Neural cell (in vitro differentiated cells): Measurements from ENCODE around the gene FBXO21. TPM values are rescaled to one million over a fixed set of nuclear protein-coding genes. Genes with fewer than 3 reads are reported as not detected.
"Not testable (repeated sequence)": the region's sequence is repeated elsewhere in the genome, so short reads cannot be mapped to it uniquely, and the experiment has no call there.

Experiments used
- H2AFZ ChIP-seq: fragments of 200-600, 300-800 bp; sonication (generic), shearing (Covaris generic); 2 replicates; pipeline ENCODE4 v1.6.0; 2014; ENCODE audit warnings: low read depth, mild to moderate bottlenecking, antibody characterized with exemption, low read length, moderate library complexity
- H3F3A ChIP-seq: fragments of 200-600 bp; shearing (Covaris generic); 2 replicates; pipeline ENCODE4 v1.6.1; 2016; ENCODE audit warnings: mild to moderate bottlenecking, moderate library complexity, mixed read lengths, antibody characterized with exemption, low read length; ENCODE audit not compliant: insufficient read depth, poor library complexity, severe bottlenecking
- H3K27ac ChIP-seq: fragments of 200-600, 300-800 bp; sonication (generic), shearing (Covaris generic); 2 replicates; pipeline ENCODE4 v1.5.1; 2014; ENCODE audit warnings: mild to moderate bottlenecking, low read length, moderate library complexity
- H3K27me3 ChIP-seq: fragments of 300-800, 200-600 bp; sonication (generic), shearing (Covaris generic); 2 replicates; pipeline ENCODE4 v1.6.0; 2014; ENCODE audit warnings: mild to moderate bottlenecking, low read depth, low read length, moderate library complexity; ENCODE audit not compliant: insufficient read depth
- H3K36me3 ChIP-seq: fragments of 300-800, 200-600 bp; sonication (generic), shearing (Covaris generic); 2 replicates; pipeline ENCODE4 v1.5.1; 2014; ENCODE audit warnings: mild to moderate bottlenecking, antibody characterized with exemption, low read length, moderate library complexity; ENCODE audit not compliant: insufficient read depth
- H3K4me2 ChIP-seq: fragments of 300-800, 200-600 bp; sonication (generic), shearing (Covaris generic); 2 replicates; pipeline ENCODE4 v1.6.0; 2014; ENCODE audit warnings: mild to moderate bottlenecking, low read length
- H3K4me3 ChIP-seq: fragments of 300-800, 200-600 bp; sonication (generic), shearing (Covaris generic); 2 replicates; pipeline ENCODE4 v1.5.1; 2014; ENCODE audit warnings: mild to moderate bottlenecking, low read length, moderate library complexity
- H3K79me2 ChIP-seq: fragments of 200-600 bp; shearing (Covaris generic); replicated peaks from 2 replicates; pipeline ENCODE4 v1.6.0; 2014; ENCODE audit warnings: mild to moderate bottlenecking, low read length, moderate library complexity; ENCODE audit not compliant: insufficient read depth
- H3K9ac ChIP-seq: fragments of 300-800, 200-600 bp; sonication (generic), shearing (Covaris generic); 2 replicates; pipeline ENCODE4 v1.6.1; 2016; ENCODE audit warnings: mild to moderate bottlenecking, low read length, mixed read lengths
- H3K9me2 ChIP-seq: fragments of 200-600 bp; shearing (Covaris generic); 2 replicates; pipeline ENCODE4 v1.6.1; 2016; ENCODE audit warnings: mild to moderate bottlenecking, low read length, mixed read lengths; ENCODE audit not compliant: insufficient read depth
- H3K9me3 ChIP-seq: fragments of 200-600, 300-800 bp; sonication (generic), shearing (Covaris generic); 2 replicates; pipeline ENCODE4 v1.6.1; 2016; ENCODE audit warnings: mild to moderate bottlenecking, mixed run types, low read length, moderate library complexity, mixed read lengths
- H4K20me1 ChIP-seq: fragments of 200-600 bp; shearing (Covaris generic); 2 replicates; pipeline ENCODE4 v1.6.1; 2016; ENCODE audit warnings: mild to moderate bottlenecking, mixed run types; ENCODE audit not compliant: insufficient read depth
- CTCF ChIP-seq: fragments of 450-650 bp; IDR thresholded peaks from 2 replicates; pipeline ENCODE4 v1.5.1; 2014; ENCODE audit warnings: antibody characterized with exemption, mild to moderate bottlenecking, moderate library complexity; ENCODE audit not compliant: poor library complexity, severe bottlenecking
- EP300 ChIP-seq: fragments of 450-650 bp; conservative IDR thresholded peaks from 2 replicates; pipeline ENCODE4 v1.6.1; 2014; ENCODE audit warnings: antibody characterized with exemption, mild to moderate bottlenecking, moderate library complexity; ENCODE audit not compliant: poor library complexity, severe bottlenecking
- EZH2 ChIP-seq: fragments of 200-600, 300-800 bp; shearing (Covaris generic), sonication (generic); IDR thresholded peaks from 2 replicates; pipeline ENCODE4 v1.6.1; 2014; ENCODE audit warnings: antibody characterized with exemption, low read length, borderline replicate concordance, mild to moderate bottlenecking; ENCODE audit not compliant: insufficient read depth, poor library complexity, severe bottlenecking
- MXI1 ChIP-seq: fragments of 450-650 bp; conservative IDR thresholded peaks from 2 replicates; pipeline ENCODE4 v1.6.1; 2014; ENCODE audit warnings: antibody characterized with exemption, mild to moderate bottlenecking; ENCODE audit not compliant: poor library complexity, severe bottlenecking
- POLR2AphosphoS5 ChIP-seq: IDR thresholded peaks from 2 replicates; pipeline ENCODE4 v1.6.1; 2012
- RAD21 ChIP-seq: fragments of 450-650 bp; conservative IDR thresholded peaks from 2 replicates; pipeline ENCODE4 v1.6.1; 2014; ENCODE audit warnings: antibody characterized with exemption, mild to moderate bottlenecking, moderate library complexity
- REST ChIP-seq: IDR thresholded peaks from 2 replicates; pipeline ENCODE4 v1.6.1; 2012; ENCODE audit warnings: borderline replicate concordance
- SMC3 ChIP-seq: fragments of 450-650 bp; conservative IDR thresholded peaks from 2 replicates; pipeline ENCODE4 v1.6.1; 2014; ENCODE audit warnings: antibody characterized with exemption, mild to moderate bottlenecking, moderate library complexity; ENCODE audit not compliant: poor library complexity
- TAF1 ChIP-seq: IDR thresholded peaks from 2 replicates; pipeline ENCODE4 v1.6.1; 2012; ENCODE audit warnings: low read depth
- polyA plus RNA-seq: library from polyadenylated mRNA; depleted of rRNA; stranded (reverse); fragments of >200 nt; gene quantifications from 2 replicates; pipeline ENCODE4 v1.2.3, GENCODE V29; 2014

The FBXO21 gene
- polyA plus RNA-seq, 1 donor from 2014 or later, result 127 TPM

GRCh38 chr12:117226505-117226904, 36.2 kb upstream of the FBXO21 start:
- Histone ChIP-seq H3K9ac (no peak overlapping the region), H3K27me3 (no peaks in the 10 kb centered on the region), H3K9me2 (no peaks in the 10 kb centered on the region), H3K4me3 (no peak overlapping the region), H3K27ac (no peak overlapping the region), H2AFZ (no peak overlapping the region), H3K36me3 (no peaks in the 10 kb centered on the region), H4K20me1 (no peaks in the 10 kb centered on the region), H3K4me2 (no peak overlapping the region), H3K79me2 (no peaks in the 10 kb centered on the region), H3K9me3 (no peaks in the 10 kb centered on the region), H3F3A (no peaks in the 10 kb centered on the region)
- no peak for TF ChIP-seq POLR2AphosphoS5
- TF ChIP-seq EZH2, result no peak
- no peak for TF ChIP-seq SMC3
- TF ChIP-seq EP300, result no peak
- TF ChIP-seq RAD21, result no peak
- no peak for TF ChIP-seq MXI1
- TF ChIP-seq CTCF, result no peak
- TF ChIP-seq REST, result no peak
- no peak for TF ChIP-seq TAF1

- Histone ChIP-seq H3K4me2 (no peak overlapping the region), H3K36me3 (no peaks in the 10 kb centered on the region), H3F3A (no peaks in the 10 kb centered on the region), H3K27ac (no peak overlapping the region), H3K9me3 (no peaks in the 10 kb centered on the region), H3K27me3 (no peaks in the 10 kb centered on the region), H3K79me2 (no peaks in the 10 kb centered on the region), H3K9ac (no peak overlapping the region), H3K9me2 (no peaks in the 10 kb centered on the region), H2AFZ (no peak overlapping the region), H3K4me3 (no peak overlapping the region), H4K20me1 (no peaks in the 10 kb centered on the region)
- TF ChIP-seq MXI1 (no peak), CTCF (no peak), EP300 (no peak), SMC3 (no peak), POLR2AphosphoS5 (no peak), RAD21 (no peak), TAF1 (no peak), REST (no peak), EZH2 (no peak)
These were observed 34.9 kb upstream of the FBXO21 start for GRCh38 chr12:117225179-117225578.

GRCh38 chr12:117220947-117221346, 30.7 kb upstream of the FBXO21 start:
- not testable (repeated sequence) for H3F3A ChIP-seq, H3K4me2 ChIP-seq, H3K4me3 ChIP-seq, H3K79me2 ChIP-seq, H3K27me3 ChIP-seq, H3K9me3 ChIP-seq, H3K27ac ChIP-seq, H3K36me3 ChIP-seq, H2AFZ ChIP-seq, H3K9ac ChIP-seq, H4K20me1 ChIP-seq, H3K9me2 ChIP-seq
